Parathyroid adenoma (tissue), 2 donors: ENCODE data around the gene SLC37A2.

Experiments
- H2AFZ ChIP-seq: fragments of 300-600 bp; sonication (generic); one replicate; pipeline ENCODE4 v1.7.0; 2017; ENCODE audit warnings: antibody characterized with exemption, mild to moderate bottlenecking
- H3K27ac ChIP-seq: fragments of 300-600 bp; sonication (generic); one replicate; pipeline ENCODE4 v1.7.0; 2017
- H3K27me3 ChIP-seq: fragments of 300-600 bp; sonication (generic); one replicate; pipeline ENCODE4 v1.7.0; 2017; ENCODE audit warnings: low read length; ENCODE audit not compliant: control insufficient read depth, insufficient read depth
- H3K36me3 ChIP-seq: fragments of 300-600 bp; sonication (generic); one replicate; pipeline ENCODE4 v1.7.0; 2017; ENCODE audit warnings: low read length; ENCODE audit not compliant: control insufficient read depth, insufficient read depth
- H3K4me1 ChIP-seq: fragments of 300-600 bp; sonication (generic); one replicate; pipeline ENCODE4 v1.7.0; 2017; ENCODE audit warnings: control low read depth
- H3K4me2 ChIP-seq: fragments of 300-600 bp; sonication (generic); one replicate; pipeline ENCODE4 v1.7.0; 2017; ENCODE audit warnings: low read length
- H3K4me3 ChIP-seq: fragments of 300-600 bp; sonication (generic); one replicate; pipeline ENCODE4 v1.7.0; 2017; ENCODE audit warnings: low read depth, low read length
- H3K79me2 ChIP-seq: fragments of 300-600 bp; sonication (generic); one replicate; pipeline ENCODE4 v1.7.0; 2017; ENCODE audit warnings: control low read depth
- H3K9ac ChIP-seq: fragments of 300-600 bp; sonication (generic); one replicate; pipeline ENCODE4 v1.7.0; 2017; ENCODE audit warnings: mild to moderate bottlenecking
- H3K9me3 ChIP-seq: fragments of 300-600 bp; sonication (generic); one replicate; pipeline ENCODE4 v1.7.0; 2017; ENCODE audit warnings: low read length; ENCODE audit not compliant: control insufficient read depth
- TF ChIP-seq, protein P1 (sequence below): fragments of 300-600 bp; sonication (generic); IDR thresholded peaks from one replicate; pipeline ENCODE4 v1.7.0; 2017; ENCODE audit warnings: antibody characterized with exemption, mild to moderate bottlenecking
- donor health status: primary hyperparathyroidism.

The SLC37A2 gene

DNA sequence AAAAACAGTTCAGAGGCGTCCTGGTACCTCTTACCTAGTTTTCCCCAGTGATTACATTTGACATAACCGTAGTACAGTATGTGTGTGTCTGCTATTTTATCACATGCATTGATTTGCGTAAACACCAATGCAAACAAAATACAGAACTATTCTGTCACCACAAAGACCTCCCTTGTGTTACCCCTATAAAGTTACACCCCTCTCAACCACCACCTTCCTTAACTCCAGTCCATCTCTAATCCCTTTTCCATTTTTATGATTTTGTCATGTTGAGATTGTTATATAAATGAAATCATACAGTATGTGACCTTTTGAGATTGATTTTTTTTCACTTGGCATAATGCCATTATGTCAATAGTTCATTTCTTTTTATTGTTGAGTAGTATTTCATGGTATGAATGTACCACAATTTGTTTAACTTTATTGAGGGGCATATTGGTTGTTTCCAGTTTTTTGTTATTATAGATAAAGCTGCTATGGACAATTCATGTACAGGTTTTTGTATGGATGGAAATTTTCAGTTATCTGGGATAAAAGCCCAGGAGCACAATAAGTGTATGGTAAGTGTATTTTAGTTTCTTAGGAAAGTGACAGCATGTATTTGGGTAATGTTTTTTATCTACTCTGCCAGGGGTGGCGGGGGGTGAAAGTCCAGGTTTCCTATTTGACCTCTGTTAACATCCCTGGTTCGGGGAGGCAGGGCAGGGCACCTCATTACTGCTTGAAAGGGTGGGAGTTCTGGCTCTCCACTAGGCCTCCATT, 6.0 kb upstream of the SLC37A2 start:
- H3K4me3 ChIP-seq, result no peak overlapping the region
- H3K27ac ChIP-seq, result no peak overlapping the region
- H3K27me3 ChIP-seq, result no peaks in the 10 kb centered on the region
- no peak overlapping the region for H2AFZ ChIP-seq
- H3K9ac ChIP-seq, result no peak overlapping the region
- no peak overlapping the region for H3K4me2 ChIP-seq
- TF ChIP-seq, protein P1, sequence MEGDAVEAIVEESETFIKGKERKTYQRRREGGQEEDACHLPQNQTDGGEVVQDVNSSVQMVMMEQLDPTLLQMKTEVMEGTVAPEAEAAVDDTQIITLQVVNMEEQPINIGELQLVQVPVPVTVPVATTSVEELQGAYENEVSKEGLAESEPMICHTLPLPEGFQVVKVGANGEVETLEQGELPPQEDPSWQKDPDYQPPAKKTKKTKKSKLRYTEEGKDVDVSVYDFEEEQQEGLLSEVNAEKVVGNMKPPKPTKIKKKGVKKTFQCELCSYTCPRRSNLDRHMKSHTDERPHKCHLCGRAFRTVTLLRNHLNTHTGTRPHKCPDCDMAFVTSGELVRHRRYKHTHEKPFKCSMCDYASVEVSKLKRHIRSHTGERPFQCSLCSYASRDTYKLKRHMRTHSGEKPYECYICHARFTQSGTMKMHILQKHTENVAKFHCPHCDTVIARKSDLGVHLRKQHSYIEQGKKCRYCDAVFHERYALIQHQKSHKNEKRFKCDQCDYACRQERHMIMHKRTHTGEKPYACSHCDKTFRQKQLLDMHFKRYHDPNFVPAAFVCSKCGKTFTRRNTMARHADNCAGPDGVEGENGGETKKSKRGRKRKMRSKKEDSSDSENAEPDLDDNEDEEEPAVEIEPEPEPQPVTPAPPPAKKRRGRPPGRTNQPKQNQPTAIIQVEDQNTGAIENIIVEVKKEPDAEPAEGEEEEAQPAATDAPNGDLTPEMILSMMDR, result no peak
- H3K4me1 ChIP-seq, result no peaks in the 10 kb centered on the region
- no peaks in the 10 kb centered on the region for H3K9me3 ChIP-seq
- no peaks in the 10 kb centered on the region for H3K79me2 ChIP-seq
- H3K36me3 ChIP-seq, result no peaks in the 10 kb centered on the region

DNA sequence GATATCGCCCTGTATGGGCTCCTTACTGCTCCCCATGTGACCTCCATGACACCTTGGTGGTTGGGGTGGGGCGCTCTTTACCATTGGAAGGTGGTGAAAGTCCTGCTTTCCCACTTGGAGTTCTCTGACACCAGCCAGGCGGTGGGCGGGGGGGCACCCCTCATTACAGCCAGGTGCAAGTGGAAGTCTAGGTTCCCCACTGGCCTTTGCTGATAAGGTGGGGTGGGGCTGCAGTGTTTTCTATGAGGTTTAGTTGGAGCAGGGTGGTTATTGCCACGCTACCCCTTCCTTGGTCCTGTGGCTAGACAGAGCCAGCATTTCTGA, 5.5 kb upstream of the SLC37A2 start:
- Histone ChIP-seq H3K4me3 (no peak overlapping the region), H3K79me2 (no peaks in the 10 kb centered on the region), H3K36me3 (no peaks in the 10 kb centered on the region), H3K27me3 (no peaks in the 10 kb centered on the region), H2AFZ (no peak overlapping the region), H3K27ac (no peak overlapping the region), H3K4me2 (no peak overlapping the region), H3K9me3 (no peaks in the 10 kb centered on the region), H3K4me1 (no peaks in the 10 kb centered on the region), H3K9ac (no peak overlapping the region)
- TF ChIP-seq, protein P1, result no peak

DNA sequence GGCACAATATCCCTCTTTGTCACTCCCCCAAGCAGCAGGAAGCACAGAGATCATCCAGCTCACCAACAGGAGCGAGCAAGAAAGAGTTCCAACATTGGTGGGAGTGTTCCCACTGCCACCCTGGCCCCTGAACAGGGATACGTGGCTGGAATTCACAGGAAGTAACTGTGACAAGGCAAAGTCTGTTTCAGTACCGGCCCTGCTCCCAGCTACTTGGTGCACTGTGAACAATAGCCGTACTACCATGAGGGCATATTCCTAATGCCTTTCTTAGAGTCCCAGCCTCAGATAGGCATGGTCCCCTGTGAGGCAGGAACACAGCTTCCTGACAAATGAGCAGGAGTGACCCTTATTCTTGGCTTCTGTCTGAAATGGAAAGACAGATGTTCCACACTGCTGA, 1.8 kb upstream of the SLC37A2 start:
- H3K27ac ChIP-seq, result no peak overlapping the region
- no peaks in the 10 kb centered on the region for H3K79me2 ChIP-seq
- no peak overlapping the region for H3K4me2 ChIP-seq
- H3K27me3 ChIP-seq, result no peaks in the 10 kb centered on the region
- no peak overlapping the region for H2AFZ ChIP-seq
- TF ChIP-seq, protein P1, result no peak
- H3K9ac ChIP-seq, result no peak overlapping the region
- H3K9me3 ChIP-seq, result no peaks in the 10 kb centered on the region
- H3K36me3 ChIP-seq, result no peaks in the 10 kb centered on the region
- H3K4me1 ChIP-seq, result no peaks in the 10 kb centered on the region
- H3K4me3 ChIP-seq, result no peak overlapping the region

DNA sequence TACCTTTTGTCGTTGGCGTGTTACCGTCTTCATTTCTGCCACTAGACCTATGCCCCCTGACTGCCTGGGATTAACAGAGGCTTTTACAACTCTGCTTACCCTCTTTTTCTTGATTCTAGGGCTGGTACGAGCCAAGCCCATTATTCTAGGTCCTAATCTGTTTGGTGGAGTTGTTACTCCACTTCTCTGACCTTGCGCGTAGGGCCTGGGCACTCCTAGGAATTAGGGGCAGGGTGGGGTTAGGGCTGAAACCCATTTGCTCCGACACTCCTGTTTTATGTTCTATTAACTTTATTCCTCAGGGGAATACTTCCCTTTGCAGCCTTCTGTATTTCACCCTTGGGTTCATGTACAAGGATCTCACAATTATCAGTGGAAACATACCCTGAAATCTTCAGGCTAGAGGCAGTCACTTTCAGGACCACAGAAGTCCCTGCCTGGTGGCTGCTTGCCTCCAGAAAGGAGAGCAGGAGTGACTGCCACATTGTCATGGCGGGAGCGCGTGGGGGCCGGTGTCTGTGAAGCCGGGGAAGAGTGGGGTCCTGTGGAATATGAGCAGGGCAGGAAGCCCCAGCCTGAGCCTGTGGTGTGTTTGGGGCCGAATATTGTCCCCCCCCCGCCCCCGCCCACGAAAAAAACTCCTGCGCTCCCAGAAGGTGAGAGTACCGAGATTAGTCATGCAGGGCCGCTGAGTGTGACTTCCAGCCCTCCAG, 731 bp upstream of the SLC37A2 start:
- TF ChIP-seq, protein P1, result no peak
- Histone ChIP-seq H3K79me2 (no peaks in the 10 kb centered on the region), H3K9ac (no peak overlapping the region), H3K36me3 (no peaks in the 10 kb centered on the region), H3K27me3 (no peaks in the 10 kb centered on the region), H3K4me3 (peak overlapping the region; percentile 53), H3K4me1 (no peaks in the 10 kb centered on the region), H3K27ac (peak overlapping the region; percentile 11), H3K9me3 (no peaks in the 10 kb centered on the region), H2AFZ (peak overlapping the region; percentile 76), H3K4me2 (peak overlapping the region; percentile 71)
